ENCODE data around the gene APBA2. TPM values are rescaled to one million over a fixed set of nuclear protein-coding genes. Genes with fewer than 3 reads are reported as not detected.

Gene APBA2
- total RNA-seq, 1 donor from 2014 or later: 19.6 TPM

DNA sequence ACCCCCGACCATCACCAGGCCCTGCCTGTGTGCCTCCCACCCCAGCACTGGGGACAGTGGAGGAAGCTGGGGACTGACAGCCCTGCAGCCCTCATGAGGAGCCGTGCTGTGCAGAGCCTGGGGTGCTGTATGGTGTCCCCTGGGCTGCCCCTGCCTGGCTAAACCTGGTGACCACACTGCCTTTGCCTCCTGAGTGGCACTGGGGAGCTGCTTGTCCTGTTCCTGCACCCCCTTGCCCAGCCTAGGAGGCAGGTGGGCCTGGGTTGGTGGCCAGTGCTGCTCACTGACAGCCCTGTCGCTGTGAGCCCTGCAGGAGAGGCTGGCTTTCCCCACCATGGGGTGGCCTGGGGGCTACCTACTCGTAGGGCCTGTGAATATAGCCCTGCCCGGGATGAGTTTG, 224.4 kb downstream of the APBA2 start:
- no peak overlapping the region for H3K4me3 ChIP-seq
- H3K27ac ChIP-seq: no peak overlapping the region
- TF ChIP-seq POLR2AphosphoS5 (IDR thresholded peaks at IDR 0.05; ENCODE audit: insufficient read depth in 1 of 2, low read depth in 1 of 2) (no peak), POLR2A (IDR thresholded peaks at IDR 0.05) (no peak)
- TF ChIP-seq, protein P1, sequence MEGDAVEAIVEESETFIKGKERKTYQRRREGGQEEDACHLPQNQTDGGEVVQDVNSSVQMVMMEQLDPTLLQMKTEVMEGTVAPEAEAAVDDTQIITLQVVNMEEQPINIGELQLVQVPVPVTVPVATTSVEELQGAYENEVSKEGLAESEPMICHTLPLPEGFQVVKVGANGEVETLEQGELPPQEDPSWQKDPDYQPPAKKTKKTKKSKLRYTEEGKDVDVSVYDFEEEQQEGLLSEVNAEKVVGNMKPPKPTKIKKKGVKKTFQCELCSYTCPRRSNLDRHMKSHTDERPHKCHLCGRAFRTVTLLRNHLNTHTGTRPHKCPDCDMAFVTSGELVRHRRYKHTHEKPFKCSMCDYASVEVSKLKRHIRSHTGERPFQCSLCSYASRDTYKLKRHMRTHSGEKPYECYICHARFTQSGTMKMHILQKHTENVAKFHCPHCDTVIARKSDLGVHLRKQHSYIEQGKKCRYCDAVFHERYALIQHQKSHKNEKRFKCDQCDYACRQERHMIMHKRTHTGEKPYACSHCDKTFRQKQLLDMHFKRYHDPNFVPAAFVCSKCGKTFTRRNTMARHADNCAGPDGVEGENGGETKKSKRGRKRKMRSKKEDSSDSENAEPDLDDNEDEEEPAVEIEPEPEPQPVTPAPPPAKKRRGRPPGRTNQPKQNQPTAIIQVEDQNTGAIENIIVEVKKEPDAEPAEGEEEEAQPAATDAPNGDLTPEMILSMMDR (IDR thresholded peaks at IDR 0.05): no peak
- intact Hi-C loops (cut with DNase I): no loop called here
- H3K36me3 ChIP-seq: no peaks in the 10 kb centered on the region
- DNase-seq (ENCODE audit: extremely low spot score in 2 of 2): no peak
- no peaks in the 10 kb centered on the region for H3K9me3 ChIP-seq
- no peaks in the 10 kb centered on the region for H3K27me3 ChIP-seq
- peaks cover 6% of the 10 kb centered on the region for H3K4me1 ChIP-seq

DNA sequence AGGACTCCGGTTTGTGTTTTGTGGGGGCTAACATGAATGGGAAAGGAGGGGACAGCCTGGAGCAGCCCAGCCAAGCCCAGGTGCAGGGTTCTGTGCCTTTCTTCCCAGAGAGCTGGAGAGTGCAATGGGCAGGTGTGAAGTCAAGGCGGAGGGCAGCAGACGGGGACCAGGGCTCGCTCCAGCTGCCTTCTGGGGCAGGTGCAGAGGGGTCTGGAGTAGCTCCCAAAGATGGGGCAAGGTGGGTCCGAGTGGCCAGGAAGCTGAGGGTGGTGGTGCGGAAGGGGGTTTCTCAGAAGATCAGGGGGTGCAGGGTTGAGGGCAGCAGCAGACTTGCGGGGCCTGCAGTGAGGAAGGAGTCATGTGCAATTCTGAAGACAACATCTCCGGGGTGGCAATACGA, 225.0 kb downstream of the APBA2 start:
- Histone ChIP-seq H3K4me3 (no peak overlapping the region), H3K27me3 (no peaks in the 10 kb centered on the region), H3K36me3 (no peaks in the 10 kb centered on the region), H3K27ac (no peak overlapping the region), H3K9me3 (no peaks in the 10 kb centered on the region), H3K4me1 (peaks cover 11% of the 10 kb centered on the region)
- DNase-seq (ENCODE audit: extremely low spot score in 2 of 2): no peak
- intact Hi-C loops (cut with DNase I): no loop called here
- no peak for TF ChIP-seq POLR2AphosphoS5 (IDR thresholded peaks at IDR 0.05; ENCODE audit: insufficient read depth in 1 of 2, low read depth in 1 of 2)
- TF ChIP-seq POLR2A (IDR thresholded peaks at IDR 0.05): no peak
- TF ChIP-seq, protein P1 (IDR thresholded peaks at IDR 0.05): no peak

DNA sequence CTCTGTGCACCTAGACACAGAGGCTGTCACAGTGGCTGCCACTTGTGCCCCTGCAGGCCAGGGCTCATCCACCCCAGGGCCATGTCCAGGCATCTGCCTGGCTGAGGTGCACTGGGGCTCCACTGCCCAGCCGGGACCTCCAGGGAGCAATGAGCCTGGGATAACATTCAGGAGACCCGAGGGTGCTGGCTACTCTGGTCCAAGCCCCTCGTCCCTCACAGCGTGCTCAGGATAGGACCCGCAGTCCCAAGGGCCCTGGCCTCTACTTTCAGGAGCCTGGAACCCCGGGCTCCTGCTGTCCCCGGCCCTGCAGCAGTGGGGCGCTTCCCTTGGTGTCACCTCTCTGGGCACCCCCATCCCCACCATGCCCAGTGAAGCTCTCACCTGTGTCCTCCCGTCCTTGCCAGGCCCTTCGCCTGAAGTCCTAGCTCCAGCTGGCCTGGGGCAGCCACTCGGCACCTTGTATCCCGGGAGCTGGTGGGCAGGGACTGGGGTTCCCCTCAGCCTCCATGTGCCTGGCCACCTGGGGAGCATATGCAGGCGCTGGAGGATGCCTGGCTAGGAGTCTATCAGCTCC, 226.0 kb downstream of the APBA2 start:
- Histone ChIP-seq H3K9me3 (no peaks in the 10 kb centered on the region), H3K4me3 (no peak overlapping the region), H3K36me3 (no peaks in the 10 kb centered on the region), H3K4me1 (peaks cover 12% of the 10 kb centered on the region), H3K27ac (no peak overlapping the region), H3K27me3 (no peaks in the 10 kb centered on the region)
- intact Hi-C loops (cut with DNase I): no loop called here
- DNase-seq (ENCODE audit: extremely low spot score in 2 of 2): no peak
- TF ChIP-seq POLR2AphosphoS5 (IDR thresholded peaks at IDR 0.05; ENCODE audit: insufficient read depth in 1 of 2, low read depth in 1 of 2): no peak
- TF ChIP-seq, protein P1 (IDR thresholded peaks at IDR 0.05): no peak
- TF ChIP-seq POLR2A (IDR thresholded peaks at IDR 0.05): no peak

DNA sequence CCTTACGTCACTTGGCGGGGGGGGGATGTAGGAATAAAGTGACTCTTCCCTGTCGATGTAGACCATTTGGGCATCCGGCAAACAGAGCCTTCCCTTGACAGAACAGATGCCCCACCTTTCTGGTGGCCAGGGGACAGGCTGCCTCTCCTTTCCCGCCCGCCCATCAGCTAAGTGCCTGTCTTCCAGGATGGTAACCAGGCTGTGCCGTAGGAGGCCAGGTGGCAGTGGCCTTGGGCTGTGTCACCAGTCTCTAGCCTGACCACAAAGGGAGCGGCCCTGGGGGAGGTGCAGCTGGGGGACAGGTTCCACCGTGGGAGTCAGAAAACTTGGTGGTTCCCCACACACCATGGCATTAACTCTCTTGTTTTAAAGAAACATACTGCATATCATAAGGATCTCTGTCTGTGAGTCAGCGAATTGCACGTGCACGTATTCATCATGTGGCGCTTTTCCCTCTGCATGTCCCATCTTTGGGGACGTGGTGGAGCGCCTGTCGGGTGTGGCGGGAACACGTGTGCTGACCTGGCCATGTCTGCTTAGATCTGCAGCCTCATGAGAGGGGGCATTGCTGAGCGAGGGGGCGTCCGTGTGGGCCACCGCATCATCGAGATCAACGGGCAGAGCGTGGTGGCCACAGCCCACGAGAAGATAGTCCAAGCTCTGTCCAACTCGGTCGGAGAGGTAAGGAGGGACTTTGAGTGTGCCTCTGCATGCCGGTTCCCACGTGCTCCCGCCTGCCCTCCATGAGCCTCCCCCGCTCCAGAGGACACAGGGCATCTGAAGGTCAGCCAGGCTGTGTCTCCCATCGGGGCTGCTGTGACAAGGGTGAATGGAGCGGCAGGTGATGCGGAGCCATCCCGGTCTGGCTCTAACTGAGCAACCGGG, 227.8 kb downstream of the APBA2 start:
- H3K27me3 ChIP-seq: no peaks in the 10 kb centered on the region
- intact Hi-C loops (cut with DNase I): no loop called here
- no peak for TF ChIP-seq POLR2A (IDR thresholded peaks at IDR 0.05)
- TF ChIP-seq POLR2AphosphoS5 (IDR thresholded peaks at IDR 0.05; ENCODE audit: insufficient read depth in 1 of 2, low read depth in 1 of 2): no peak
- TF ChIP-seq, protein P1 (IDR thresholded peaks at IDR 0.05): no peak

More for the DNA sequence above, 227.8 kb downstream of the APBA2 start:
- no peak overlapping the region for H3K4me3 ChIP-seq
- no peak overlapping the region for H3K27ac ChIP-seq
- no peaks in the 10 kb centered on the region for H3K36me3 ChIP-seq
- H3K9me3 ChIP-seq: no peaks in the 10 kb centered on the region
- no peak for DNase-seq (ENCODE audit: extremely low spot score in 2 of 2)
- H3K4me1 ChIP-seq: peaks cover 12% of the 10 kb centered on the region
